Measurements from ENCODE around the gene TJP1. TPM values are rescaled to one million over a fixed set of nuclear protein-coding genes. Genes with fewer than 3 reads are reported as not detected.
"Not testable (repeated sequence)": the region's sequence is repeated elsewhere in the genome, so short reads cannot be mapped to it uniquely, and the experiment has no call there.

TJP1 gene
- total RNA-seq, 1 donor from 2014 or later: not detected

GRCh38 chr15:29822684-29823459 is 604 bp upstream of the TJP1 start:
- no peak overlapping the region for H3K4me3 Mint-ChIP-seq

GRCh38 chr15:29821416-29822099 is 710 bp downstream of the TJP1 start:
- Mint-ChIP-seq H3K27me3 (peaks cover 58% of the 10 kb centered on the region), H3K4me1 (peaks cover 7% of the 10 kb centered on the region), H3K4me3 (no peak overlapping the region), H3K36me3 (ENCODE audit: low read depth) (peaks cover 10% of the 10 kb centered on the region), H3K27ac (no peak overlapping the region), H3K9me3 (peaks cover 16% of the 10 kb centered on the region)
- DNase-seq: peak; percentile 68
- intact Hi-C loops (cut with micrococcal nuclease): no loop called here

More at GRCh38 chr15:29822684-29823459, 604 bp upstream of the TJP1 start:
- Mint-ChIP-seq H3K27ac (peak overlapping the region; percentile 47), H3K27me3 (peaks cover 55% of the 10 kb centered on the region), H3K36me3 (ENCODE audit: low read depth) (peaks cover 10% of the 10 kb centered on the region), H3K4me1 (peaks cover 7% of the 10 kb centered on the region), H3K9me3 (peaks cover 8% of the 10 kb centered on the region)
- intact Hi-C loops (cut with micrococcal nuclease): no loop called here
- peak; percentile 58 for DNase-seq

DNA sequence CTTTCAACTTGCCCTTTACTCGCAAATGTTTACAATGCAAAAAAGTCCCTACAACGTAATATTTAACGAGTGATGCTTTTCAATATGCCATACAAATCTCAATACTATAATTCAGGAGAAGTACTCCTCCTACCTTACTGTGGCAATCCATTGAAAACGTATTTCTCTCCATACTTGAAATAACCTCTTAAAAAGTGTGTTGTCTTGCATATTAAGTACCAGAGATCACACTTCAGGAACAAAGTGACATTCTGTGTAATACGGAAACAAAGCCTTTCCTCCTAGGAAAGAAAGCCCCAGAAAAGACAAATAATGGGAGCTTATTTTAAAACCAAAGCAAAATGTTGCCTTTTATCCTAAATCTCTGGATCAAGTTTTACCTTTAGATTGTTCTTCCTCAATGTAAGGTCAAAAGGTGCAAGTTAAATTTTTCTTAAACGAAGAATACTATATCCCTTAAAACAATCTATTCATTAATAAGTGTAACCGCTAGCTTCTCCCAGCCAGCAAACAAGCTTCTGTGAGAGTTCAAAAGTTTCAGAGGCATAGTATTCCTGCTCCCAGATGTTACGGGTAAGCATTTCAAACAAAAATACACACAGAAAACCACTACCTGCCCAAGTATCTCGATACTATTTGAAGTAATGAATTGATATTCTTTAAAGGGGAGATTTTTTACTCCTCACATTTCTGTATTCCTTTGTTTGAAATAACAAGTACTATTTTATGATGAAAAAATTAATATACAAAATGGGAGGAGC is 1.7 kb downstream of the TJP1 start:
- no peak for DNase-seq
- Mint-ChIP-seq H3K27ac (no peak overlapping the region), H3K27me3 (peaks cover 57% of the 10 kb centered on the region), H3K9me3 (peaks cover 16% of the 10 kb centered on the region), H3K36me3 (ENCODE audit: low read depth) (peaks cover 10% of the 10 kb centered on the region), H3K4me3 (no peak overlapping the region), H3K4me1 (peaks cover 6% of the 10 kb centered on the region)
- intact Hi-C loops (cut with micrococcal nuclease): no loop called here

DNA sequence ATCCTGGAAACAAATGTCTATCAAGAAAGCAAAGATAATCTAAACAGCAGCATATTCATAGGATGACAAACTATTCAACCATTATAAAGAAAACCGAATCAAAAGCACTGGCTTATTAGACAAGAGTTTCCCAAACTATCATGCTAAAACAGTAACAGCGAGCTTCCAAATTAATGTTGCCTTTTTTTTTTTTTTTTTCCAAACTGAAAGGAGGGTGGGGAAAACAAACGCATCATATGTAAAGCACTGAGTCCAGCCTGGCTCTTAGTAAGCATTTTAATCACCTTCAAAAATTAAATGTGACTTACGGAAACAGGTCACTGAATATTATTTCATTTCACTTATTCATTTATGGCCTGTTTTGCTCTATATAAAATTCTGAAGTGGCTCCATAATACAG is 2.3 kb downstream of the TJP1 start:
- Mint-ChIP-seq H3K27ac (no peak overlapping the region), H3K9me3 (peaks cover 16% of the 10 kb centered on the region), H3K4me1 (peaks cover under 1% of the 10 kb centered on the region), H3K27me3 (peaks cover 54% of the 10 kb centered on the region), H3K4me3 (no peak overlapping the region), H3K36me3 (ENCODE audit: low read depth) (peaks cover 10% of the 10 kb centered on the region)
- intact Hi-C loops (cut with micrococcal nuclease): no loop called here
- no peak for DNase-seq

GRCh38 chr15:29818141-29818540 is 4.1 kb downstream of the TJP1 start:
- Mint-ChIP-seq H3K27me3 (peaks cover 62% of the 10 kb centered on the region), H3K4me3 (no peak overlapping the region), H3K9me3 (peaks cover 13% of the 10 kb centered on the region), H3K36me3 (ENCODE audit: low read depth) (peaks cover 7% of the 10 kb centered on the region), H3K4me1 (no peaks in the 10 kb centered on the region), H3K27ac (no peak overlapping the region)
- intact Hi-C loops (cut with micrococcal nuclease): no loop called here
- DNase-seq: no peak

DNA sequence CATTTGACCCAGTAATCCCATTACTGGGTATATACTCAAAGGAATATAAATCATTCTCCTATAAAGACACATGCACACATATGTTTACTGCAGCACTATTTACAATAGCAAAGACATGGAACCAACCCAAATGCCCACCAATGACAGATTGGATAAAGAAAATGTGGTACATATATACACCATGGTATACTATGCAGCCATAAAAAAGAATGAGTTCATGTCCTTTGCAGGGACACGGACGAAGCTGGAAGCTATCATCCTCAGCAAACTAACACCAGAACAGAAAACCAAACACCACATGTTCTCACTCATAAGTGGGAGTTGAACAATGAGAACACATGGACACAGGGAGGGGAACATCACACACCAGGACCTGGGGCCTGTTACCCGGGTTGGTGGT is 4.8 kb downstream of the TJP1 start:
- H3K4me3 Mint-ChIP-seq; H3K27ac Mint-ChIP-seq; DNase-seq; H3K9me3 Mint-ChIP-seq; intact Hi-C loops (cut with micrococcal nuclease); H3K4me1 Mint-ChIP-seq; H3K36me3 Mint-ChIP-seq (ENCODE audit: low read depth): not testable (repeated sequence)
- H3K27me3 Mint-ChIP-seq: peaks cover 63% of the 10 kb centered on the region

- Mint-ChIP-seq H3K4me1 (no peaks in the 10 kb centered on the region), H3K27ac (no peak overlapping the region), H3K36me3 (ENCODE audit: low read depth) (peaks cover 3% of the 10 kb centered on the region), H3K9me3 (peaks cover 7% of the 10 kb centered on the region), H3K27me3 (peaks cover 69% of the 10 kb centered on the region), H3K4me3 (no peak overlapping the region)
- intact Hi-C loops (cut with micrococcal nuclease): no loop called here
- DNase-seq: no peak
Measured at GRCh38 chr15:29815000-29815710, 7.1 kb downstream of the TJP1 start.

- Mint-ChIP-seq H3K36me3 (ENCODE audit: low read depth) (no peaks in the 10 kb centered on the region), H3K27ac (no peak overlapping the region), H3K4me1 (no peaks in the 10 kb centered on the region), H3K27me3 (peaks cover 68% of the 10 kb centered on the region), H3K4me3 (no peak overlapping the region), H3K9me3 (peaks cover 7% of the 10 kb centered on the region)
- intact Hi-C loops (cut with micrococcal nuclease): no loop called here
- DNase-seq: no peak
Measured at GRCh38 chr15:29813009-29813408, 9.3 kb downstream of the TJP1 start.

- Mint-ChIP-seq H3K9me3 (peaks cover 5% of the 10 kb centered on the region), H3K27ac (no peak overlapping the region), H3K4me3 (no peak overlapping the region), H3K36me3 (ENCODE audit: low read depth) (no peaks in the 10 kb centered on the region), H3K27me3 (peaks cover 67% of the 10 kb centered on the region), H3K4me1 (no peaks in the 10 kb centered on the region)
- intact Hi-C loops (cut with micrococcal nuclease): no loop called here
- no peak for DNase-seq
Measured at GRCh38 chr15:29812384-29812694, 9.9 kb downstream of the TJP1 start.

- H3K4me3 Mint-ChIP-seq: no peak overlapping the region
- peaks cover under 1% of the 10 kb centered on the region for H3K9me3 Mint-ChIP-seq
Measured at GRCh38 chr15:29811691-29812383, 10.4 kb downstream of the TJP1 start.

GRCh38 chr15:29805708-29806104 is 16.6 kb downstream of the TJP1 start:
- Mint-ChIP-seq H3K36me3 (ENCODE audit: low read depth) (no peaks in the 10 kb centered on the region), H3K27me3 (peaks cover 37% of the 10 kb centered on the region), H3K4me1 (no peaks in the 10 kb centered on the region), H3K27ac (no peak overlapping the region), H3K4me3 (no peak overlapping the region), H3K9me3 (no peaks in the 10 kb centered on the region)
- no peak for DNase-seq
- intact Hi-C loops (cut with micrococcal nuclease): no loop called here

More at GRCh38 chr15:29811691-29812383, 10.4 kb downstream of the TJP1 start:
- no peaks in the 10 kb centered on the region for H3K36me3 Mint-ChIP-seq (ENCODE audit: low read depth)
- no peaks in the 10 kb centered on the region for H3K4me1 Mint-ChIP-seq
- H3K27ac Mint-ChIP-seq: no peak overlapping the region
- H3K27me3 Mint-ChIP-seq: peaks cover 64% of the 10 kb centered on the region
- no peak for DNase-seq
- intact Hi-C loops (cut with micrococcal nuclease): no loop called here

DNA sequence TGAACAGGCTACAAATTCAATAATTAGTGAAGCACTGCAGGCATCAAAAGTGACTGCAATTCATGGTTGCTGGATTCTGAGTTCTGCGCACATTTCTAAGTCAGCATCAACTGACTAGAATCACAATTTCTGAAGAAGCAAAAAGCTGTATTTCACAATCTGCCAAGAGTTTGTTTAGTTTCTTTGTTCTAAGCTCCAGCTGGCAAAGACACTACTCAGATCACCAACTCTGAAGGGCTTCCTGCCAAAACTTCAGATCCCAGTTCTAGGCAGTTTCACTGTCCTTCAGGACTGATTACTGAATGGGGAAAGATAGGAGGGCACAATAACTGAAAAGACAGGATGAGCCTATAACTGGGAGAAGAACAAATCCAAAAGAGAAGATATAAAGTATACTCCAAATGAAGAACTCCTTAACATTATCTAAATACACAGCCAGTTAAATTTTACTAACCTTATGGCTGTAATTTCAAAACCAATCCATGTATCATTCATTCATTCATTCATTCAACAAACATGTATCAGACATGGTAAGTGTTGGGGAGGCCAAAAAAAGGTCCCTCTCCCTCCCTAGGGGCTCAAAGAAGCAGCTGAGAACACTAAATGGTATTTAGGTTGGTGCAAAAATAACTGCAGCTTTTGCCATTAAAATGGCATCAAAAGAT is 17.1 kb downstream of the TJP1 start:
- Mint-ChIP-seq H3K4me3 (no peak overlapping the region), H3K4me1 (no peaks in the 10 kb centered on the region), H3K27ac (no peak overlapping the region), H3K27me3 (peaks cover 36% of the 10 kb centered on the region), H3K9me3 (no peaks in the 10 kb centered on the region), H3K36me3 (ENCODE audit: low read depth) (no peaks in the 10 kb centered on the region)
- no peak for DNase-seq
- intact Hi-C loops (cut with micrococcal nuclease): no loop called here

GRCh38 chr15:29802411-29802810 is 19.9 kb downstream of the TJP1 start:
- Mint-ChIP-seq H3K9me3 (no peaks in the 10 kb centered on the region), H3K4me3 (no peak overlapping the region), H3K27me3 (peaks cover 22% of the 10 kb centered on the region), H3K36me3 (ENCODE audit: low read depth) (no peaks in the 10 kb centered on the region), H3K4me1 (no peaks in the 10 kb centered on the region), H3K27ac (no peak overlapping the region)
- DNase-seq: no peak
- intact Hi-C loops (cut with micrococcal nuclease): no loop called here
